NCI-H526 treated with DMSO at 0.1 percent for 48 hours (cell line): ENCODE results near the gene TSKS.

ENCODE experiments used
- DNase-seq: peaks from one replicate; lab custom pipeline; 2025; lab: John Stamatoyannopoulos, UW

Gene TSKS

DNA sequence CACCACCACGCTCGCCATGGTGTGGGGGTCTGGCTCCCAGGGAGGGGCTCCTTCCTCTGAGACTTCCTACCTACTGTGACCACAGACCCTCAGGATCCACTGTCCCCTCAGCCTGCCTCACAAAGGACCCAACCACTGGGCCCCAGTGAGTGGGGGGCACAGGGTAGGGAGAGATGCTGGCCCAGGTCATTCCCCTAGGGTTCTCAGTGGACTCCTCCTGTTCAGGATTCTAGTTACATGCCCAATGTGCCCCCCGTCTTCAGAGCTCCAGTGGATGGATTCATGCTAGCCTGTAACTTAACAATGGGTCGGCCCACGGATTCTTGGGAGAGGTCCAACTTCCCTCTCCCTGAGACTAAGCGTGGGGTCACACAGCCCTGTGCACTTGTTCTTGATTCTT lies at the start of gene TSKS:
Gene TSKS, minus strand, starts transcription at position 77 of the 400 bp plus-strand sequence. Its CDS starts 59 bp downstream, at position 18.
- DNase-seq = no peak

DNA sequence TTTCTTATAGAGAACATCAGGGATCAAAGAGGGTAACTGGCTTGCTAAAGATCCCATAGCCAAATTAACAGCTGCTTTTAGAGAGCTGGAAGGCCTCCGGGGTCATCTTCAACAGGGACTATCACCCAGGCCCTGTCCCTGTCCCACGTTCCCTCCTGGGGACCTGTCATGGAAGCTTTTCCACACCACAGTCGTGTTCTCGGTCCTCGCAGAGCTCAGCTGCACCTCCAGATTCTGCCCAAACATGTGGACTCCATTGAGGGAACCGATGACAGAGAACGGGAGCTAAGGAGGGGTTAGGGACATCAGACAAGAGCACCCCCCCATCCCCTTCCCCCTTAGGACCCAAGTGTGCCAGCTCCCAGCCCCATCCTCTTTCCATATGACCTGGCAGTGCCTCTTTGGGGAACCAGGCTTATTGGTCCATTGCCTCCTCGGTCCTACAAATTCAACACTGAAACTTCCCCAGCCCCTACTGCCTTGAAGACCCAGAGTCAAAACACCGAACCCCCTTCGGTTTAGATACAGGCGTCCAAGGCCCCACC lies 49.4 kb upstream of the TSKS start:
- no peak for DNase-seq

DNA sequence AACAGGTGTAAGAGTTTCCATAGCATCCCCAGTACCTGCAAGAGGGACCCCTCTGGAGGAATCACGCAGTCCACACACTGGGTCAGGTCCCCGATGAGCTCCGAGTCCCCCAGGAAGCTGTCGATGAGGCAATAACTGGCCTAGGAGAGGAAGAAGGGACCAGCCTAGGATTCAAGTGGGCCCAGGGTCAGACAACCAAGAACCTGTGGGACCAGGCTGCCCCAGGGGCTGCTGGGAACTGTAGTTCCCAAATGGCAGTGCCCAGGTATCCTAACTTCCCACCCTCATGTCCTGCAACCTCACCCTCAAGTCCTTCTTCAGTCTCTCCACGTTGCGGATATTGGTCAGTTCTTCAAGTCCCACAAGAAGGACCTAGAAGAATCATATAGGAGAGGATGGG lies 48.2 kb upstream of the TSKS start:
- DNase-seq = no peak

DNA sequence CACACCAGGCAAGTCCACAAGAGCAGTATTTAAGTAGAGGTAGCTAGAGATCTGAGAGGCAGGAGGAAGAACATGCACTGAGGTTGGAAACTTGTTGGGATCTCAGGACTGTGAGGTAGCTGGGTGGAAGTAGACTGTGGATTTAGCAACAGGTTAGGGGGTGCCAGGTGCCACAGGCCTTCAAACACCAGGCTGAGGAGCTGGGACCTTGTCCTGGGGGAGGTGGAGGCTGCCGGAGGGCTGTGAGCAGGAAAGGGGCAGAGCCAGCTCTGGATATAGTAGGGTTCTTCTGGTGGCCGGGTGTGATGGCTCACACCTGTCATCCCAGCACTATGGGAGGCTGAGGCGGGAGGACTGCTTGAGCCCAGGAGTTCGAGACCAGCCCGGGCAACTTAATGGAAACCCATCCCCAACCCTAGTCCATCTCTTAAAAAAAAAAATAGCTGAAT lies 46.9 kb upstream of the TSKS start:
- no peak for DNase-seq

GRCh38 chr19:49809160-49809940 lies 46.2 kb upstream of the TSKS start:
- DNase-seq = peak; percentile 12

DNA sequence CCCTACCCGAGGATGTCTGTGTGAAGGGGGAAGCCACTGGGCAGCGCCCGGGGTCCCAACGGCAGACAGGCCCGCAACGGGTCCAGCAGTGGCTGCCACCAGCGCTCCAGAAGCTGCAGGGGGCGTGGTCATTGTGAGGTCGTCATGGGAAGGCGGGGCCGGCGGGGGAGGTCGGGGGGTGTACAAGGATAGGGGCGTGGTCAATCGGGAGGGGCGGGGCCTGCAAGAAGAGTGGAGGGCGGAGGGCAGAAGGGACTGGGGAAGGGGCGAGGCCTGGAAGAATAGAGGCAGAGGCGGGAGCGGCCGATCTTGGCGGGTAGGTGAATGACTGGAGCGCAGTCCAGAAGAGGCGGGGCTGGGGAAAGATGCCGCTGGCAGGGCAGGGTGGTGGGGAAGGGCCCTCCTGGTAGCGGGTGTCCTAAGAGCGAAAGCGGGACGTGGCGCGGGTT lies 45.6 kb upstream of the TSKS start:
- DNase-seq = peak; percentile 75

DNA sequence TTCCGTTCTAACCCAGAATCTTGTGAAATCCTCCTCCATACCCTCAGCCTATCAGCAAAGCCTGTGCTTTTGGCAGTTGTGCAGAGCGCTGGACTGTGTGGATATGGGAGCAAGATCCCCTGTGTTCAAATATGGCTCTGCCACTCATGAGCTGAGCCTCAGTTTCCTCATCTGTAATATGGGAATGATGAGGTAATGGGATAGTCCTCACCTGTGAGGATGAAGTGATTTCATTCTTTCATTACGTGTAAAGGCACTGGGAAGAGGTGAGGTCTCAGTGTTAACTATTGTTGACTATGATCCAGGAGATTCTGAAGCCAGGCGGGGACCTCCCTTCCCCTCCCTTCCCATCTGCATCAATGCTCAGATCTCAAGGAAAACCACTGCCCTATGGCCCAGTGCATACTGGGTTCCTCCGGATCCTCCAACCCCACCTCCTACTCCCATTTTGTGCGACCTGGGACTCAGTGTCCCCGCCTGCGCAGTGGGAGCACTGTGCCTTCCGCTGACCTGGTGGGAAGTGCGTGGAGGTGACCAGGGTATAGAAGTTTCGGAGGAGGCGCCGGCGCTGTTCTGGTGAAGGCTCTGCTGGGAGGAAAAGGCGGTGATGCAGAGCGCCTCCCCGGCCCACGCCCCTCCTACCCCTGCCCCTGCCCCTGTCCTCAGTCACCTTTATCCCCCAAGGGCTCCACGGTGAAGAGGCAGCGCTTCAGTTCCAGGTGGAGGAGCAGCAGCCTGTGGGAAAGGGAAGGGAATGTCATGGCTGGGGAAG lies 45.0 kb upstream of the TSKS start:
- no peak for DNase-seq

DNA sequence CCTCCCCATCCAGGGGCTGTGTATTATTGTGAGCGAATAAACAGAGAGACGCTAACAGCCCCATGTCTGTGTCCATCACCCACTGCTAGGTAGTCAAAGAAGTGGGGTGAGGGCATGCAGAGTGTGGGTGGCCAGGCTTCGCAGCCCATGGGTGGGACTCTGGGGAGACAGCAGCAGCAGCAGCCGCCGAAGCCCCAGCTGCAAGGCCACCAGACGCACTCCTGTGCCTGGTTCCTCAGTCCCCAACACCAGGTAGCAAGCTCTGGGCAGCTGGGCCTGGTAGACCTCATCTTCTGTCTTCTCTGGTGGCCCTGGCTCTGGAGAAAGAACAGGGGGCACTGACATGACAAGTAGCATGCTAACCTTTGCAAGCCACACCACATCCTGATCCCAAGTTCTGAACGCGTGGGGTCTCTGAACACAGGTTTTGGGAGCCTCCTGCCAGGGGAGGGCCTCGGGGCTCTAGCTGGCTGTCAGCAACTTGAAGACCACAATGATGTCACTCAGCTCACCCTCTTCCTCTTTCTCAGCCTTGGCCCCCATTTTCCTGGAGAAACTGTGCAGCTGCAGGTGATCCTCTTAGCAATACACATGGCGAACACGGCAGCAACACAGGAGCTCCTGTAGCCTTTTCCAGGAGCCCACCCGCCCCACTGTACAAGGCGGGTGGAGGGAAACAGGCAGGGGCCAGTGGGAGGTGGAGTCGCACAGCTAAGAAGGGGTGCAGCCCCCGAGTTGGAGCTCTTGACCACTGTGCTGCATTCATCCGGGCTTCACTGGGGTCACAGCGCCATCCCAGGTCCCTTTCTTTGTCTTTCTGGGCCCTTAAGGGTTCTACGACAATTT lies 44.2 kb upstream of the TSKS start:
- no peak for DNase-seq

- no peak for DNase-seq
Measured at GRCh38 chr19:49806620-49806959, 43.5 kb upstream of the TSKS start.

GRCh38 chr19:49805822-49806619 lies 42.9 kb upstream of the TSKS start:
- DNase-seq = no peak

- no peak for DNase-seq
Measured at GRCh38 chr19:49803529-49803856, 40.4 kb upstream of the TSKS start.

- no peak for DNase-seq
Measured at GRCh38 chr19:49802836-49803528, 39.9 kb upstream of the TSKS start.

DNA sequence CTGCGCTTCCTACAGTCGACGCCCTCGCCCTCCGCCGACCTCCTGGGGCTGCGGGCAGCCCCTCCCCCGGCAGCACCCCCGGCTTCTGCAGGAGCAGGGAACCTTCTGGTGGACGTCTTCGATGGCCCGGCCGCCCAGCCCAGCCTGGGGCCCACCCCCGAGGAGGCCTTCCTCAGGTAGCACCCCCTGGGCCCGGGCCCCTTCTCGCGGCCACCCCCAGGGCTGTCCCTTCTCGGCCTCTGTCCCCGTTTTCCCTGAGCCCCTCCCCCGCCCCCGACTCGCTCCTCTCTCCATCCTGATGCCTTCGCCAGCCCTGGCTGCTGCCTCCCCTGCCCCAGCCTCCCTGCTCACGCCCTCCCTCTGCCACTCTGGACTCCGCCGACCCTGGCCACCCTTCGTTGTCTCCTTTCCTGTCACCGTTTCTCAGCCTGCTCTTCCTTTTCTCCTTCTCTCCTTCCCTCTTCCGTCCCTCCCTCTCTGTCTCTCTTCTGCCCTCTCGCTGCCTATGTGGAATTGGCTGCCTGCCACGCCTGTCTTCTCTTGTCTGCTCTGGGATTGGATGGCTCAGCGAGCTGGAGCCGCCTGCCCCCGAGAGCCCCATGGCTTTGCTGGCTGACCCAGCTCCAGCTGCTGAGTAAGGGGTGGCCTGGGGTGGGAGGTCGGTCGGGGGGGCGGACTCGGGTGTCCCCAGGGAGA lies 39.0 kb upstream of the TSKS start:
- DNase-seq = no peak

- no peak for DNase-seq
Measured at GRCh38 chr19:49801401-49801888, 38.3 kb upstream of the TSKS start.

DNA sequence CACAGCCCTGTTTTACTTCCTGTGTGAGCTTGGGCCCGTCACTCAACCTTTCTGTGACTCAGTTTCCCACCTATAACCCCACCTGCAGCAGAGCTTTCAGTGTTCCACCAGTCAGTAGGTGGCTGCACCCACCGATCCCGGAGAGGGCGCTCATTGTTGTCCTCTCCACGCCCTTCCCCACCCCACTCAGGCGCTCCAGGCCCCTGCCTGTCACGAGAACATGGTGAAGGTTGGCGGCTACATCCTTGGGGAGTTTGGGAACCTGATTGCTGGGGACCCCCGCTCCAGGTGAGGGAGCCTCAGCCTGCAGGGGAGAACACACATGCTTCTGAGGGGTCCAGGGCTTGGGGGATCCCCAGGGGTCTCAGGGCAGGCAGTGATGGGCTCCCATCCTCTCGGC lies 37.7 kb upstream of the TSKS start:
- no peak for DNase-seq

GRCh38 chr19:49799798-49800376 lies 36.8 kb upstream of the TSKS start:
- DNase-seq = no peak

GRCh38 chr19:49799271-49799797 lies 36.2 kb upstream of the TSKS start:
- no peak for DNase-seq

GRCh38 chr19:49798574-49798973 lies 35.5 kb upstream of the TSKS start:
- no peak for DNase-seq

DNA sequence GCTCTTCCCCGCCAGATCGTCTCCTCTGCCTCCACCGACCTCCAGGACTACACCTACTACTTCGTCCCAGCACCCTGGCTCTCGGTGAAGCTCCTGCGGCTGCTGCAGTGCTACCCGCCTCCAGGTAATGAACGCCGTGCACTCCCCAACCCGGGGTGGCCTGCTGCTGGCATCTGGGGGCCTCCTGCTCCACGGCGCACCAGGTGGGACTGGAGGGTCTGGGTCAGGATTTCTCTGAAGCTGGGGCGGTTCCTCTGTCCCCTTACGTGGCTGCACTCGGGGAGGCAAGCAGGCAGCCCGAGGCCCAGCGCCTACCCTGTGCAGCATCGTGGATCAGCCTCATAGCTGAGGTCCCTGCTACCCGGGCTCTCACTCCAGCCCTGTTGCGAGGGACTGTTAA lies 32.5 kb upstream of the TSKS start:
- DNase-seq = no peak

GRCh38 chr19:49793561-49793840 lies 30.4 kb upstream of the TSKS start:
- DNase-seq = no peak
